NCI-H2107 (cell line): ENCODE measurements around the gene EPS8.

Source experiments
- DNase-seq: peaks from one replicate; lab custom pipeline; 2025; lab: John Stamatoyannopoulos, UW

The EPS8 gene

GRCh38 chr12:15689751-15690191 lies 99.4 kb downstream of the EPS8 start:
- DNase-seq, result no peak

GRCh38 chr12:15688838-15689625 lies 100.2 kb downstream of the EPS8 start:
- DNase-seq, result no peak

DNA sequence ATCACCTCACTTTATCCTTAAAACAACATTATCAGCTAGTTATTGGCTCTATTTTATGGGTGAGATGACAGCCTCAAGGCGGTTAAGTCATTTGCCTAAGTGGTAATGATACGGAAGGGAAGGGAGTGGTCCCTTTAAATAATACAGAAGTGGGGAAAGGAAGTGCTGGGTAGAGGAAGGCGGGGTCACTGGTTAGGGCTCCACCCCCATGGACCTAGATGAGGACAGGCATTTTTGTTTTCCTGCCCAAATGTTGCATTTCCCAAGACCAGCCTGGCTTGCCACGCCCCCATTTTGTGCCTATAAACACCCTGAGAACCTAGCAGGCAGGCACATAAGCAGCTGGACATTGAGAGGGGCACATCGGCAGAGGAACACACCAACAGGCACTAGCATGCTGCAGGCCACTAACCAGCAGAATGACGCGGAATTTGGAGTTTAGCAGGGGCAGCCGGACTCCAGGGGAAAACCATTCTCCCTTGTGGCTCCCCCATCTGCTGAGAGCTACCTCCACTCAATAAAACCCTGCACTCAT lies 100.9 kb downstream of the EPS8 start:
- no peak for DNase-seq

GRCh38 chr12:15687583-15687982 lies 101.6 kb downstream of the EPS8 start:
- DNase-seq, result no peak

DNA sequence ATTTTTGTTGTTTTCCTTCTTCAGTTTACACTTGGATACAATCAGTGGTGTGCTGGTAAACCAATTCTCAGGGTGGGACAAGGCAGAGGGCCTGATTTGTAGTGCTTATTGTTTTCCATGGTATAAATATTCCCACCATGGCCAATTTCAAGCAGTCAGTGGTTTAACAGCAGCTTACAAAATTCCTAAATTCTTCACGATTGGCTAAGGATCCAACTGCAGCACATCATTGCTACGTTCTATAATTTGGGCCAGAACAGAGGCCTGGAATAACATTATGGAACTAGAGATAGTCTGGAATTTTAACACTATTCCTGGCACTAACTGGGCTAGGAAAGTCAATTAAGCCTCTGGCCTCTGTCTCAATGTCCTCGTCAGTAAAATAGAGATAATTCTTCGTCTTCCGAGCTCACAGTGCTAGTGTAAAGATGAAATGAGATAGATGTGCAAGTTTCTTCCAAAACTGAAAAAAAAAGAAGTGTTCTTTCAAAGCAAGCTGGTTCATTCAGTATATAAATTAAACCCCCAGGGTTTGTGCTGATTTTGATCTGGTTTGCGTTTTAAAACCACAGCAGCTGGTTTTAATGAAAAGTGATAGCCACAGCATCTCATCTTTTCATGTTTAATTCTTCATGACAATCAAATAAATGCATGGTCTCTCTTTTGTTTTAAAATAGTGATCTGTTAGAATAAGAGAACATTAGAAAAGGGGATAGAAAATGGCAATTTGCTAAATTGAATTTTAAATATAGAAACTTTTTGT lies 104.1 kb downstream of the EPS8 start:
- no peak for DNase-seq

- DNase-seq, result no peak
Observed at GRCh38 chr12:15682826-15683225, 106.4 kb downstream of the EPS8 start.

DNA sequence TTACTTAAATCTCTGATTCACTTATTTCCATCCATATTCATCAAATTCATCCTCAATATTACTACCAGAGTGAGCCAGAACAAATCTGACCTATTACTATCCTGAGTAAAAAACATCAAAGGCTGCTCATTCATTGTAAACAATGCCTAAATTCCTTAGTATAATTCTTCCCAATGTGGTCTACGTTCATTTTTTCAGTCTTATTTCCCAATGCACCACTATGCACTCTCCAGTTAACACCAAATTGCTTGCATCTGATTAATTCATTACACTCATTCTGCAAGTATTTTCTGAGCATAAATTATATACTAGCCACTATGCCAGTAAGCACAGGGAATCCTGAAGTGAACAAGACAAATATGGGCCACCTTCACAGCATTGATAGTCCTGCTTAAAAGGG lies 110.0 kb downstream of the EPS8 start:
- DNase-seq, result no peak

GRCh38 chr12:15677726-15678201 lies 111.4 kb downstream of the EPS8 start:
- no peak for DNase-seq

DNA sequence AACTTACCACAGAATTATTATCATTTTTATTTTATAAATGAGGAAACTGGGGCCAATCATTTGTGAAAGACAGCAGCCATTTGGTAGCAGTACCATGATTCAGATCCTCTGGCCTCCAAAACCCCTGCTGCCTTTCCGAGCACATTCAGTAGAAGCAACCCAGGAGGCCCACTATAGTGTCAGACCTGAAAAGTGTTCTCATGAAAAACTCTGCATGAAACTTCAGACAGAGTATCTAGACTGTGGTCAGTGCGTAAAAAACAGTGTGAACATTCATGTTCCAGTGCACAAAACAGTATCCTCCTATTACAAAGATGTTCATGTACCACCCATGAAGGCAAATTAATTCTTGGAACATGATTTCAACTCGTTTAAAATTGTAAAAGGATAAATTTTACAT lies 112.0 kb downstream of the EPS8 start:
- no peak for DNase-seq

GRCh38 chr12:15672671-15673270 lies 116.4 kb downstream of the EPS8 start:
- no peak for DNase-seq

DNA sequence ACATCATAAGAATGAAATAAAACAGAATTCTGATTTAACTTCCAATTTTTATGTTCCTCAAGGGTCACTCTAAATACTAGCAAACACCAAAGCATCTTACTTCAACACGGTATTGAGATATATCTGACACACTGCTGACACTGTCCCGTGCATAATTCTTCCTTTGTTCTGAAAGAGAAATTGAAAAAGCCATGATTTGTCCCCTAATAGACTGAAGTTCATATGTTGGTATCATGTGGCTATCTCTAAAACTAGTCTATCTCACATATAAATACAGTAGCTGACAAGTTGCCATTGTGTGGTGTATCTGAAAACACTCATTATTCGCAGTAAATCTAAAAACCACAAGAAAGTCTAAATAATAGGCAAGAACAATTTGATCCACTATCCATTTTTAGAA lies 118.4 kb downstream of the EPS8 start:
- no peak for DNase-seq

- DNase-seq, result no peak
Observed at GRCh38 chr12:15669256-15669948, 119.8 kb downstream of the EPS8 start.

- DNase-seq, result no peak
Observed at GRCh38 chr12:15664491-15664890, 124.7 kb downstream of the EPS8 start.

DNA sequence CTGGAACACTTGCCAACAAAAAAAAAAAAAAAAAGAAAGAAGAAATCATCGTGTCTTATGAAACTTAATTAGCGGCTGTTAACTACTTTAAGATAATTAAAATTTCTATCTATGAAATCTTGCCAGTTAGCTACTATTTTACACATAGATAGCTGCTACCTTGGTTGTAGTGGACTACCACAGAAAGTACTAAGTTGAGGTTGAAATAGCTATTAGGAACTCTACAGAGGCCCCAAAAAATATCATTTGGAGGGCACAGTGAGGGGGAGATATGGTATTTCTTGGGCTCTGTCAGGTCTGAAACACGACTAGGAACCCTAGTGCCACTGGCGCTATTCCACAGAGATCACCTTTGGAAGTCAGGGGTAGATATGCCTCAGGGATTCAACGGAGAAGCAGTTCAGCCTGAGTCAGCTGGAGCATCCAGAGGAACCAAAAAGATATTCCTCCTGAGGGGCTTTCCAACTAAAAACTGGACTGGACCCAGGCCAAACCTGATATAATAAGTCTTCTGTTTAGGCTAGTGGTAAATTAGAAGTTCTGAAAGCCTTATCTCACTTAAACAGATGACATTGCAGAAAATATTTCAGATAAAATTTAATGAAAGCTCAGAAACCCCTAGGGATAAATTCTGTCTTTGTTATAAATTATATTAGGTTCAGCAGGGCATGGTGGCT lies 126.1 kb downstream of the EPS8 start:
- no peak for DNase-seq

DNA sequence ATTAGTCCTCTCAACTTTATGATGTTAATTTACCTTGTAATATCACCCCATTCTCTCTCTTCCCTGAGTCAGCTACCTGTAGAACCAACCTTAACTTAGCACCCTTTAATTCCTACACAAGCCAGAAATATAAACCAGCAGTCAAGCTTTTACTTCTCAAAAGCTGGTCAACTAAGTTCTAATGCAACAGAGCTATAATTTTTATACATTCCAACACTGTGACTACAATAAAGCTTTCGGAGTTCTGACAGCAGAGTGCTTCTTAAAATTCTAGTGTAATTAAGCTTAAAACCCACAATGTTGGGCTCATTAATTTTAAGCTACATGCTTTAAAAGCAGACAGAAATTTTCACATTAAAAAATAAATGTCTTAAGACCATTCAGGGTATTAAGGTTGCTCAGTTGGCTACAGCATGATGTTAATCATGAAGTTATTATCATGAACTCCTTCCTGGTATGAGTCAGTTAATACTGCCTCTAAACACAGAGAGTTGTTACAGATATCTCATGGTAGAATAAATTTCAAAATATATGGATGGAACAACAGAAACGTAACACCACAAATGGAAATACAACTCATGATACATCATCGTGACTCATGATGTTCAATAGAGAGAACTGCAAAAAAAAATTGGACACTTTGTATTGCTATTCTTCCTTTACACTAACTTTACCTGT lies 126.7 kb downstream of the EPS8 start:
- no peak for DNase-seq

DNA sequence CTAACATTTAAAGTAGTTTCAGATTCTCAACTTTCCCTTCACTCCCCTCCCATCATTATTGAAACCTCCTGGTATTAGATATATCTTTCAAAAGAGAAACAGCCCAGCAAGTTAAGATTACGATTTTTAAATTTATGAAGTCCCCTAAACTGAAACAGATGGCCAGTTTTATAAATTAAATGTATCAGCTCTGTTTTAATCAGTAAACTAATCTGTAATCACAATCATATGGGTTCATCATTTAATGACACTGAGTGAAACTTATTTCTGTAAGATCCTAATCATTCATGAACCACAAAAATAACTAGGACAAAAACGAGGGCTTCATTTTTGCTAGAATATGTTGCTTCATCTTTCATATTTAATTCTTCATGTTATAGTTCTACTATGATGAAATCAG lies 137.8 kb downstream of the EPS8 start:
- no peak for DNase-seq

DNA sequence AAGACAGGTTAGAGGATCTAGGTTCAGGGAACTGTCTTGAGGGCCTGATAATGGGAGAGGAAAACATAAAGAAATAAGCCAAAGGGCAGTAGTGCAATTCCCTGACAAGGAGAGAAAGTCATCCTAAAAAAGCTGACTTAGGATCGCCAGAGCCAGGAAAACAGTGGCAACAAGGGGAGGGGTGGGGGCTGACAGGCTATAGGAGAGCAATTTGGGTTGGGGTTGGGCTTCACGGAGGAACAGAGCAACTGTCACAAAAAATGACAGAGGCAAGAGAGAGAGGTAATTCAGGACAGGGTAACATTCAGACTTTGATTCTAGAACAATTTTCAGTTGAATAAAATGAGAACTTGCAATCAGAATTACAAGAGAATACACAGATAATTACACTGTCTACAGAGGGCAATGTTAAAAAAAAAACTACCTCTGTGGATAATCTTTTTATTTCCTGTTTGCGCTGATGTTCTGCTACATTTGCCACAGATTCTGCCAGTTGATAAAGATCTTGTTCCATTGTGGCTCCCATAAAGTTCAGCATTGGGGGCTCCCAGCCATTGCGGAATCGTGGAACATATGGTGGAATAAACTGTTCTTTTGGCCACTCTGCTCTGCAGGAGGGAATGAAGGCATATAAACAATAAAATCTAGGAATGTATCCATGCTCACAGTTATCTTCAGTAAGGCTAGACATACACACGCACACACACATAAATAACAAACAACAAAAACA lies 138.6 kb downstream of the EPS8 start:
- no peak for DNase-seq

DNA sequence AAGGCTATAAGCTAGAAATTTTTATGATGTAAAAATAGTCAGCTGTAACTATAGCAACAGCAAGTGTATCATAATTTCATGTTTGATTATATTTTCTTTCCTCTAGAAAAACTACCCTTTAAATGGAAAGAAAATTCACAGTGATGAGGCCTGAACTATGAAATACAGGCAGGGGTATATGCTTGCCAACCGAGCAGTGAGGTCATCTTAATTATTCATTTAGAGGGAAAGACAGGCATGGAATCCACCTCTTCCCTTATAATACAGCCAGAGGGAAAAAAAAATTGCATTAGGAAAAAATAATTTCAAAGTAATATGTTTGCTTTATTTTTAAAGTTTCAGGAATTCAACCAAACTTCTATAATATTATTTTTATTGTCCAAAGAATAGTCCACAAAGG lies 139.8 kb downstream of the EPS8 start:
- DNase-seq, result no peak

GRCh38 chr12:15648558-15648957 lies 140.6 kb downstream of the EPS8 start:
- no peak for DNase-seq

DNA sequence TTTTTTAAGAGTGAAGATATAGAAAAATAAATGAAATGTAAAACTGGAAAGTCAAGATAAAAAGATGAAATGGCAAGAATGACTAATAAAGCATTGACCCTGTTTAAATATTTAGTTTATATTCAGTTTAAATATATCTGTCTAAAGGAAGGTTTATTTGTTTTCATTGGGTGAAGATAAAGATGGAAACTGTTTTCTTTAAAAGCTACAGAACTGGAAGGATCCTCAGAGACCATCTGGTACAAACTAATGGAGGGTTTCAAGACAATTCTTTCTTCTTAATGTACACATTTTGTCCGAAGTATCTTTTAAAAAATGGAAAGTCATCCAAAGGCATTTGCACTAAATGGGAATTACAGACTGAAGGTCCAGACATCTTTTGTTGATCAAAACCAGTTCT lies 142.6 kb downstream of the EPS8 start:
- no peak for DNase-seq
